ENCODE results near the gene CLTB. TPM values are rescaled to one million over a fixed set of nuclear protein-coding genes. Genes with fewer than 3 reads are reported as not detected.

CLTB gene
- total and polyA plus RNA-seq, 10 of the 15 experiments (the other 5 are each of a cell fraction or from before 2014, with no cell fraction given): 1.6 to 52.8 (median 36.9) TPM

DNA sequence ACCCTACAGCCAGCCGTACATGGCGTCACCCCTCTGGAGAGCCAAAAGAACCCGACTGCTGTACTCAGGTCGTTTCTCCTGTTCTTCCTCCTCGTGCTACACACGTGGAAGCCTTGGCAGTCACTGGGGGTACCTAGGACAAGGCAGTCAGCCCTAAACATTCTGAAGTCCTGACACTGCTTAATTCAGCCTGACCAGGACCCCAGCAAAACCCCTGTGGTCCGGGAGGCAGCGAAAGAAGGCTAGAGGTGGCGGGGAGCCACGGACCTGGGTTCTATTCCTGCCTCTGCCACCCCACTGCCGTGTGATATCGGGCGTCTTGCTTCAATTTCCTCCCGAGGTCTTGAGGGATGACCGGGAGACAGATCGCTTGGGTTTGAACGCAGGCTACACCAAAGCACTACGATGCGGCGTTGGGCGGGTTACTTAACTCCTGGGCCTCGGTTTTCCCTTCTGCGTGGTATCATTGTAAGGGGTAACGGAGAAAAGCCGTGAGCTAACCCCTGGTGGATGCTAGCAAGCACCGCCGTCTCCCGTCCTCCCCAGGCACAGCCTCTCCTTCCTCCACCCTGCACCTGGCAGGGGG lies 51.5 kb downstream of the CLTB start:
- ATAC-seq (no peak), FAIRE-seq (no peak), DNase-seq (ENCODE audit: low read depth, low spot score) (no peak)
- intact Hi-C loops (cut with micrococcal nuclease; ENCODE audit: unreplicated experiment): loop anchor here (1.0 kb wide), 1 partner anchor 23 kb away; the partner anchor contains the start of genes HIGD2A and NOP16
- H3K9ac ChIP-seq (ENCODE audit: control insufficient read depth, insufficient read depth, low read length): peak overlapping the region; percentile 71
- no peaks in the 10 kb centered on the region for H4K20me1 ChIP-seq (ENCODE audit: control insufficient read depth, insufficient read depth)
- ChIA-PET CTCF (no interaction called here), POLR2A (no interaction called here), RAD21 (ENCODE audit: unreplicated experiment) (no interaction called here), SMC1A (ENCODE audit: uncharacterized antibody, unreplicated experiment) (no interaction called here)
- H3K4me3 ChIP-seq: peak overlapping the region; percentile 91
- in situ Hi-C loops (cut with MboI): no loop called here
- 12% methylated on average over 28 of the region's 28 CpGs for WGBS (ENCODE audit: insufficient coverage, insufficient replicate concordance, low lambda C conversion rate, missing lambda C conversion rate)
- peak overlapping the region; percentile 92 for H2AFZ ChIP-seq (ENCODE audit: control insufficient read depth, low read depth, low read length)
- no peaks in the 10 kb centered on the region for H3K9me3 ChIP-seq (replicated peaks; ENCODE audit: control insufficient read depth, insufficient read depth, low read length)
- H3K36me3 ChIP-seq (ENCODE audit: control insufficient read depth in 2 of 2, insufficient read depth in 2 of 2, low read length in 1 of 2): no peaks in the 10 kb centered on the region
- BruUV-seq (replicated peaks): no TSS peak
- H3K79me2 ChIP-seq (ENCODE audit: control insufficient read depth, insufficient read depth, low read length): peaks cover 15% of the 10 kb centered on the region
- H3K27ac ChIP-seq (ENCODE audit: control insufficient read depth, insufficient read depth): no peak overlapping the region
- TF ChIP-seq TCF12 (IDR thresholded peaks at IDR 0.05; ENCODE audit: low read depth, low read length) (0 out of 2 replicates have a peak, but pooled peaks have one; percentile 51), SIX5 (IDR thresholded peaks at IDR 0.05; ENCODE audit: low read depth, low read length, severe bottlenecking) (no peak), CBX5 (IDR thresholded peaks at IDR 0.05; ENCODE audit: low read depth) (no peak), RFX5 (IDR thresholded peaks at IDR 0.05; ENCODE audit: low read depth, low read length) (no peak)
- TF ChIP-seq, protein P1, sequence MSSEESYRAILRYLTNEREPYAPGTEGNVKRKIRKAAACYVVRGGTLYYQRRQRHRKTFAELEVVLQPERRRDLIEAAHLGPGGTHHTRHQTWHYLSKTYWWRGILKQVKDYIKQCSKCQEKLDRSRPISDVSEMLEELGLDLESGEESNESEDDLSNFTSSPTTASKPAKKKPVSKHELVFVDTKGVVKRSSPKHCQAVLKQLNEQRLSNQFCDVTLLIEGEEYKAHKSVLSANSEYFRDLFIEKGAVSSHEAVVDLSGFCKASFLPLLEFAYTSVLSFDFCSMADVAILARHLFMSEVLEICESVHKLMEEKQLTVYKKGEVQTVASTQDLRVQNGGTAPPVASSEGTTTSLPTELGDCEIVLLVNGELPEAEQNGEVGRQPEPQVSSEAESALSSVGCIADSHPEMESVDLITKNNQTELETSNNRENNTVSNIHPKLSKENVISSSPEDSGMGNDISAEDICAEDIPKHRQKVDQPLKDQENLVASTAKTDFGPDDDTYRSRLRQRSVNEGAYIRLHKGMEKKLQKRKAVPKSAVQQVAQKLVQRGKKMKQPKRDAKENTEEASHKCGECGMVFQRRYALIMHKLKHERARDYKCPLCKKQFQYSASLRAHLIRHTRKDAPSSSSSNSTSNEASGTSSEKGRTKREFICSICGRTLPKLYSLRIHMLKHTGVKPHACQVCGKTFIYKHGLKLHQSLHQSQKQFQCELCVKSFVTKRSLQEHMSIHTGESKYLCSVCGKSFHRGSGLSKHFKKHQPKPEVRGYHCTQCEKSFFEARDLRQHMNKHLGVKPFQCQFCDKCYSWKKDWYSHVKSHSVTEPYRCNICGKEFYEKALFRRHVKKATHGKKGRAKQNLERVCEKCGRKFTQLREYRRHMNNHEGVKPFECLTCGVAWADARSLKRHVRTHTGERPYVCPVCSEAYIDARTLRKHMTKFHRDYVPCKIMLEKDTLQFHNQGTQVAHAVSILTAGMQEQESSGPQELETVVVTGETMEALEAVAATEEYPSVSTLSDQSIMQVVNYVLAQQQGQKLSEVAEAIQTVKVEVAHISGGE (CRISPR knock-in tag; IDR thresholded peaks at IDR 0.05): no peak
- TF ChIP-seq, protein P2, sequence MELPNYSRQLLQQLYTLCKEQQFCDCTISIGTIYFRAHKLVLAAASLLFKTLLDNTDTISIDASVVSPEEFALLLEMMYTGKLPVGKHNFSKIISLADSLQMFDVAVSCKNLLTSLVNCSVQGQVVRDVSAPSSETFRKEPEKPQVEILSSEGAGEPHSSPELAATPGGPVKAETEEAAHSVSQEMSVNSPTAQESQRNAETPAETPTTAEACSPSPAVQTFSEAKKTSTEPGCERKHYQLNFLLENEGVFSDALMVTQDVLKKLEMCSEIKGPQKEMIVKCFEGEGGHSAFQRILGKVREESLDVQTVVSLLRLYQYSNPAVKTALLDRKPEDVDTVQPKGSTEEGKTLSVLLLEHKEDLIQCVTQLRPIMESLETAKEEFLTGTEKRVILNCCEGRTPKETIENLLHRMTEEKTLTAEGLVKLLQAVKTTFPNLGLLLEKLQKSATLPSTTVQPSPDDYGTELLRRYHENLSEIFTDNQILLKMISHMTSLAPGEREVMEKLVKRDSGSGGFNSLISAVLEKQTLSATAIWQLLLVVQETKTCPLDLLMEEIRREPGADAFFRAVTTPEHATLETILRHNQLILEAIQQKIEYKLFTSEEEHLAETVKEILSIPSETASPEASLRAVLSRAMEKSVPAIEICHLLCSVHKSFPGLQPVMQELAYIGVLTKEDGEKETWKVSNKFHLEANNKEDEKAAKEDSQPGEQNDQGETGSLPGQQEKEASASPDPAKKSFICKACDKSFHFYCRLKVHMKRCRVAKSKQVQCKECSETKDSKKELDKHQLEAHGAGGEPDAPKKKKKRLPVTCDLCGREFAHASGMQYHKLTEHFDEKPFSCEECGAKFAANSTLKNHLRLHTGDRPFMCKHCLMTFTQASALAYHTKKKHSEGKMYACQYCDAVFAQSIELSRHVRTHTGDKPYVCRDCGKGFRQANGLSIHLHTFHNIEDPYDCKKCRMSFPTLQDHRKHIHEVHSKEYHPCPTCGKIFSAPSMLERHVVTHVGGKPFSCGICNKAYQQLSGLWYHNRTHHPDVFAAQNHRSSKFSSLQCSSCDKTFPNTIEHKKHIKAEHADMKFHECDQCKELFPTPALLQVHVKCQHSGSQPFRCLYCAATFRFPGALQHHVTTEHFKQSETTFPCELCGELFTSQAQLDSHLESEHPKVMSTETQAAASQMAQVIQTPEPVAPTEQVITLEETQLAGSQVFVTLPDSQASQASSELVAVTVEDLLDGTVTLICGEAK (IDR thresholded peaks at IDR 0.05; ENCODE audit: borderline replicate concordance): peak; percentile 26; the same call in 1 of the 2 replicates
- TF ChIP-seq, protein P3, sequence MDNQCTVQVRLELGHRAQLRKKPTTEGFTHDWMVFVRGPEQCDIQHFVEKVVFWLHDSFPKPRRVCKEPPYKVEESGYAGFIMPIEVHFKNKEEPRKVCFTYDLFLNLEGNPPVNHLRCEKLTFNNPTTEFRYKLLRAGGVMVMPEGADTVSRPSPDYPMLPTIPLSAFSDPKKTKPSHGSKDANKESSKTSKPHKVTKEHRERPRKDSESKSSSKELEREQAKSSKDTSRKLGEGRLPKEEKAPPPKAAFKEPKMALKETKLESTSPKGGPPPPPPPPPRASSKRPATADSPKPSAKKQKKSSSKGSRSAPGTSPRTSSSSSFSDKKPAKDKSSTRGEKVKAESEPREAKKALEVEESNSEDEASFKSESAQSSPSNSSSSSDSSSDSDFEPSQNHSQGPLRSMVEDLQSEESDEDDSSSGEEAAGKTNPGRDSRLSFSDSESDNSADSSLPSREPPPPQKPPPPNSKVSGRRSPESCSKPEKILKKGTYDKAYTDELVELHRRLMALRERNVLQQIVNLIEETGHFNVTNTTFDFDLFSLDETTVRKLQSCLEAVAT (IDR thresholded peaks at IDR 0.05): peak; percentile 65
- H3K27me3 ChIP-seq (replicated peaks in 1 of 2; ENCODE audit: control insufficient read depth in 2 of 2, insufficient read depth in 2 of 2, low read length in 1 of 2): no peaks in the 10 kb centered on the region
- H3K4me1 ChIP-seq (ENCODE audit: control insufficient read depth, insufficient read depth, low read length): no peaks in the 10 kb centered on the region; the same call in 1 of the 2 replicates
- peak overlapping the region; percentile 98 for H3K4me2 ChIP-seq (ENCODE audit: control insufficient read depth, insufficient read depth)

Measured in GM12878 (cell line).